ENCODE results near the gene DAB1.

DAB1 gene

DNA sequence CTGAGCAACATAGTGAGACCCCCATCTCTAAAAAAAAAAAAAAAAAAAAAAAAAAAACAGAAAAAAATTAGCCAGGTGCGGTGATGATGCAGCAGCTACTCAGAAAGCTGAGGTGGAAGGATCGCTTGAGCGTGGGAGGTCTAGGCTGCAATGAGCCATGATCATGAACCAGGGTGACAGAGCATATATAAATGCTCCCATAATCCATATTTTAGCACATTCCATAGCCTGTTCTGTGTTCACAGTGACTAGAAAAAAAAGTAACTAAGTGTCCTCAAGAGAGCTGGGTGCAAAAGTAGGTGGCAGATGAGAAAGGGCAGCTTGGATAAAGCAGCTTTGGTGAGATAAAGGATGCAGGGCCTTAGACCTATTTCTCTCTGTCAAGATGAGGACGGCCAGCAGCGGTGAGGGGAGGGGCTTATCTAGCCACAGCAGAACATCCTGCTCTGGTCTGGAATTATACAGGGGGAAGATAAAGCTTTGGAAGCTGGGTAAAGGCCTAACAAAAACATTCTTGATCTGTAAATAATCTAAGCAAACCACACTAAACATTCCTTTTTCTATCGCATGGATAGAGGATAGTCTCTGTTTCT is 205.3 kb downstream of the DAB1 start:
- no peaks in the 10 kb centered on the region for H3K36me3 ChIP-seq
- no peaks in the 10 kb centered on the region for H3K9me3 ChIP-seq
- no peak overlapping the region for H3K27ac ChIP-seq
- H3K27me3 ChIP-seq: no peaks in the 10 kb centered on the region
- no peaks in the 10 kb centered on the region for H3K4me1 ChIP-seq
- no peak for DNase-seq
- TF ChIP-seq, protein P1, sequence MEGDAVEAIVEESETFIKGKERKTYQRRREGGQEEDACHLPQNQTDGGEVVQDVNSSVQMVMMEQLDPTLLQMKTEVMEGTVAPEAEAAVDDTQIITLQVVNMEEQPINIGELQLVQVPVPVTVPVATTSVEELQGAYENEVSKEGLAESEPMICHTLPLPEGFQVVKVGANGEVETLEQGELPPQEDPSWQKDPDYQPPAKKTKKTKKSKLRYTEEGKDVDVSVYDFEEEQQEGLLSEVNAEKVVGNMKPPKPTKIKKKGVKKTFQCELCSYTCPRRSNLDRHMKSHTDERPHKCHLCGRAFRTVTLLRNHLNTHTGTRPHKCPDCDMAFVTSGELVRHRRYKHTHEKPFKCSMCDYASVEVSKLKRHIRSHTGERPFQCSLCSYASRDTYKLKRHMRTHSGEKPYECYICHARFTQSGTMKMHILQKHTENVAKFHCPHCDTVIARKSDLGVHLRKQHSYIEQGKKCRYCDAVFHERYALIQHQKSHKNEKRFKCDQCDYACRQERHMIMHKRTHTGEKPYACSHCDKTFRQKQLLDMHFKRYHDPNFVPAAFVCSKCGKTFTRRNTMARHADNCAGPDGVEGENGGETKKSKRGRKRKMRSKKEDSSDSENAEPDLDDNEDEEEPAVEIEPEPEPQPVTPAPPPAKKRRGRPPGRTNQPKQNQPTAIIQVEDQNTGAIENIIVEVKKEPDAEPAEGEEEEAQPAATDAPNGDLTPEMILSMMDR (IDR thresholded peaks at IDR 0.05): no peak
- no peak overlapping the region for H3K4me3 ChIP-seq
- intact Hi-C loops (cut with DNase I; ENCODE audit: low total_unique reads): no loop called here

DNA sequence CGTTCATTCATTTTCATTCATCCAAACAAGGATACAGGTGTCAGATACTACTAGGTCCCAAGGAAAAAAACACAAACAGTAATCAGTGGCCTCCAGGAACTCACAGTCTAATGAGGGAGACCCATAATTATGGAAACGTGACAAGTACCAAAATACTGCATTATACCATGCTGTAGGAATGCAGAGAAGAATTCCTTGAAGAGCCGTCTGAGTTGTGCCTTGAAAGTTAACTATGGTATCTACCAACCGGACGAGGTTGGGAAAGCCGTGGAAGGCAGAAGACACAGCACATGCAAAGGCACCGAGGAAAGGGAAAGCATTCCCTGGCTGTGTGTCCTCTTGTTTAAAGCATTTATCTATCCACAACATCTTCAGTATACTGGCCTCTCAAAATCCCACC is 206.0 kb downstream of the DAB1 start:
- no peaks in the 10 kb centered on the region for H3K4me1 ChIP-seq
- TF ChIP-seq, protein P1 (IDR thresholded peaks at IDR 0.05): no peak

DNA sequence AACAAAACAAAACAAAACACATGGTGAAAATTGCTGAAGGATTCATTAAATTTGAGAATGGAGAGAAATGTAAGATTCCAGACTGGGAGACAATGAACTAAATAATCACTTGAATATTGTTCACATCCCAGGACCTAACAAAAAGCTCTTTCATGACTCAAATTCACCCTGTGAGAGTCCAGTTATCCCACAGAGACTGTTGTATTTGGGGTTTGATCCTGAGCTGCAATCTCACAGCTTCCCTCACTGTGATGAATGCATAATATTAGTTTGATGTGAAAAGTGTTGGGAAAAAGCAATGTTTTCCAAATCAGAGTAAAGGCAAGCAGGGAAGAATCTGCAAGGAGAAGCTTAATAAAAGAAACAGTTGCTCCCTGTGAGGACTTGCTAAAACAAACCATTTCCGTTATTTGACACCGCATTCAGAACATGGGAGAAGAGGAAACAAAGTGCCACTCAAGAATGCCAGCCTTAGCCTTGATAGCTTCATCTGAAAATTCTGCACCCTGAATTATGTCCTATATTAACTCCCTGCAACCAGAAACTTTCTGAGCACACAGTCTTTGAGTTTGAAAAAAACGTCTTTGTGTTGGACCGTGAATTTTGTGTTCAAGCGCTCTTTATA is 208.8 kb downstream of the DAB1 start:
- intact Hi-C loops (cut with DNase I; ENCODE audit: low total_unique reads): no loop called here
- TF ChIP-seq, protein P1 (IDR thresholded peaks at IDR 0.05): no peak

More for the DNA sequence above, 206.0 kb downstream of the DAB1 start:
- H3K36me3 ChIP-seq: no peaks in the 10 kb centered on the region
- no peak for DNase-seq
- no peak overlapping the region for H3K4me3 ChIP-seq
- no peak overlapping the region for H3K27ac ChIP-seq
- no peaks in the 10 kb centered on the region for H3K27me3 ChIP-seq
- H3K9me3 ChIP-seq: no peaks in the 10 kb centered on the region
- intact Hi-C loops (cut with DNase I; ENCODE audit: low total_unique reads): no loop called here

DNA sequence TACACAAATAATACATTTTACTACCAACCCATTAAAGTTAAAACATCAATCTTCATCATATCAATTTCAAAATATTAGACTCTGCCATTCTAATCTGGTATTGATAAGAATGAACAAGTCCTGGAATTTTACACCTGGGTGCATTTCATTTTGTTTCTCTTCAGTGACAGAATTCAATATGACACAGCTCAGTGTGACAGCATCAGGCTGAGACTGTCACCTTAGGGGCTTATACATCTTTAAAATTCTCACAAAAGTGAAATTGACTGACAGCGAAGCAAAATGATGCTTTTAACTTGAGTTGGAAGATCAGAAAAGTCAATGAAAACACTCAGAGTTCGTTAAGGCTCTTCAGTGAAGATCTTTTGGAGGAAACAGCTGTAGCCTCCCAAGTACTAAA is 213.0 kb downstream of the DAB1 start:
- DNase-seq: no peak
- Histone ChIP-seq H3K4me3 (no peak overlapping the region), H3K4me1 (no peaks in the 10 kb centered on the region), H3K27ac (no peak overlapping the region), H3K9me3 (no peaks in the 10 kb centered on the region), H3K36me3 (no peaks in the 10 kb centered on the region), H3K27me3 (no peaks in the 10 kb centered on the region)
- TF ChIP-seq, protein P1 (IDR thresholded peaks at IDR 0.05): no peak
- intact Hi-C loops (cut with DNase I; ENCODE audit: low total_unique reads): no loop called here

More for the DNA sequence above, 208.8 kb downstream of the DAB1 start:
- no peak for DNase-seq
- no peak overlapping the region for H3K27ac ChIP-seq
- no peaks in the 10 kb centered on the region for H3K9me3 ChIP-seq
- H3K4me3 ChIP-seq: no peak overlapping the region
- H3K27me3 ChIP-seq: no peaks in the 10 kb centered on the region
- no peaks in the 10 kb centered on the region for H3K36me3 ChIP-seq
- no peaks in the 10 kb centered on the region for H3K4me1 ChIP-seq

DNA sequence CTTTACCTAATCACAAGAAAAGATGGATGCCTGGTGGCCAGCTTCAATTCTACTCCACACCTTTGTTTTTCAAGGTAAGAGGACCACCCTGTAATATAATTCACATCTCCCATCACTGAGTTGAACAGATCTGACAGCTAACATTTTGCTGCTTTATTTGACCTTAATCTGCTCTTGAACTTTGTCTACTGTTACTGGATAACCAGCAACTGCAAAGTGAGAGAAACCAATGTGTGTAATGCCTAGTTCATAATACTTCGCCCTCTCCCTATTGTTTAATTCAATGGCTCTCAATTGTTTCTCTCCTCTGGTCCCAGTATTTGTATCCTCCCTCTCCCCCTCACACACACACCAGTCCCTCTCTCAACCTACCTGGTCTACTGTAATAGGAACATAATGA is 214.4 kb downstream of the DAB1 start:
- no peak for DNase-seq
- Histone ChIP-seq H3K36me3 (no peaks in the 10 kb centered on the region), H3K4me1 (no peaks in the 10 kb centered on the region), H3K4me3 (no peak overlapping the region), H3K27me3 (no peaks in the 10 kb centered on the region), H3K9me3 (no peaks in the 10 kb centered on the region), H3K27ac (no peak overlapping the region)
- intact Hi-C loops (cut with DNase I; ENCODE audit: low total_unique reads): no loop called here
- TF ChIP-seq, protein P1 (IDR thresholded peaks at IDR 0.05): no peak

Data from tibial artery (tissue), 4 donors.